ENCODE results near the gene SYT2. TPM values are rescaled to one million over a fixed set of nuclear protein-coding genes. Genes with fewer than 3 reads are reported as not detected.
"Not testable (repeated sequence)": the region's sequence is repeated elsewhere in the genome, so short reads cannot be mapped to it uniquely, and the experiment has no call there.

SYT2 gene
- total and polyA plus RNA-seq, 4 donors, result 0.03 to 0.09 (median 0.05) TPM; not detected in 1

- Histone ChIP-seq H3K36me3 (ENCODE audit: control insufficient read depth in 1 of 2, insufficient read depth in 2 of 2, low read length in 1 of 2) (no peaks in the 10 kb centered on the region), H3K9me3 (ENCODE audit: control insufficient read depth, low read length) (no peaks in the 10 kb centered on the region), H3K27ac (ENCODE audit: low read depth in 1 of 2, low read length in 2 of 2) (peak overlapping the region in 1 of 2 donors; percentile 38), H3K4me3 (ENCODE audit: low read length in 2 of 2) (no peak overlapping the region), H3K4me1 (ENCODE audit: control insufficient read depth in 1 of 2, insufficient read depth in 2 of 2, low read length in 2 of 2) (no peaks in the 10 kb centered on the region), H3K27me3 (ENCODE audit: control insufficient read depth in 1 of 2, insufficient read depth in 2 of 2, low read length in 1 of 2) (no peaks in the 10 kb centered on the region)
- WGBS, 2 donors, result 2 to 6% methylated on average over 7 of the region's 7 CpGs
- DNase-seq (peak; percentile 84 to 89), ATAC-seq (ENCODE audit: low FRiP score) (peak; percentile 83)
- intact Hi-C loops (cut with DNase I), result loop anchor here in 1 of 2 donors (10.0 kb wide), 2 partner anchors 48 to 158 kb away; no protein-coding TSS in a partner anchor
Measured at GRCh38 chr1:202623075-202623474, 87.2 kb downstream of the SYT2 start.

- Histone ChIP-seq H3K4me3 (ENCODE audit: low read length in 2 of 2) (no peak overlapping the region), H3K36me3 (ENCODE audit: control insufficient read depth in 1 of 2, insufficient read depth in 2 of 2, low read length in 1 of 2) (no peaks in the 10 kb centered on the region), H3K27me3 (ENCODE audit: control insufficient read depth in 1 of 2, insufficient read depth in 2 of 2, low read length in 1 of 2) (no peaks in the 10 kb centered on the region), H3K9me3 (ENCODE audit: control insufficient read depth, low read length) (no peaks in the 10 kb centered on the region), H3K4me1 (ENCODE audit: control insufficient read depth in 1 of 2, insufficient read depth in 2 of 2, low read length in 2 of 2) (no peaks in the 10 kb centered on the region), H3K27ac (ENCODE audit: low read depth in 1 of 2, low read length in 2 of 2) (no peak overlapping the region)
- DNase-seq (peak; percentile 10 to 50), ATAC-seq (ENCODE audit: low FRiP score) (no peak)
- 92% methylated on average over 8 of the region's 8 CpGs for WGBS, 2 donors
- intact Hi-C loops (cut with DNase I), result loop anchor here in 1 of 2 donors (10.0 kb wide), 2 partner anchors 48 to 158 kb away; no protein-coding TSS in a partner anchor
Measured at GRCh38 chr1:202622388-202622787, 87.9 kb downstream of the SYT2 start.

GRCh38 chr1:202621446-202621845, 88.8 kb downstream of the SYT2 start:
- ATAC-seq (ENCODE audit: low FRiP score) (no peak), DNase-seq (peak in 1 of 2 donors; percentile 59)
- no peaks in the 10 kb centered on the region for H3K27me3 ChIP-seq (ENCODE audit: control insufficient read depth in 1 of 2, insufficient read depth in 2 of 2, low read length in 1 of 2)
- no peak overlapping the region for H3K27ac ChIP-seq (ENCODE audit: low read depth in 1 of 2, low read length in 2 of 2)
- H3K4me3 ChIP-seq (ENCODE audit: low read length in 2 of 2), result no peak overlapping the region
- WGBS, 2 donors, result 95 to 98% methylated on average over 3 of the region's 3 CpGs
- intact Hi-C loops (cut with DNase I), result loop anchor here in 1 of 2 donors (10.0 kb wide), 2 partner anchors 47 to 157 kb away; no protein-coding TSS in a partner anchor
- no peaks in the 10 kb centered on the region for H3K9me3 ChIP-seq (ENCODE audit: control insufficient read depth, low read length)
- H3K4me1 ChIP-seq (ENCODE audit: control insufficient read depth in 1 of 2, insufficient read depth in 2 of 2, low read length in 2 of 2), result no peaks in the 10 kb centered on the region
- H3K36me3 ChIP-seq (ENCODE audit: control insufficient read depth in 1 of 2, insufficient read depth in 2 of 2, low read length in 1 of 2), result no peaks in the 10 kb centered on the region

GRCh38 chr1:202620036-202620435, 90.2 kb downstream of the SYT2 start:
- H3K4me1 ChIP-seq (ENCODE audit: control insufficient read depth in 1 of 2, insufficient read depth in 2 of 2, low read length in 2 of 2); H3K36me3 ChIP-seq (ENCODE audit: control insufficient read depth in 1 of 2, insufficient read depth in 2 of 2, low read length in 1 of 2); H3K27ac ChIP-seq (ENCODE audit: low read depth in 1 of 2, low read length in 2 of 2); ATAC-seq (ENCODE audit: low FRiP score); H3K4me3 ChIP-seq (ENCODE audit: low read length in 2 of 2); H3K27me3 ChIP-seq (ENCODE audit: control insufficient read depth in 1 of 2, insufficient read depth in 2 of 2, low read length in 1 of 2); H3K9me3 ChIP-seq (ENCODE audit: control insufficient read depth, low read length): not testable (repeated sequence)
- intact Hi-C loops (cut with DNase I), result loop anchor here in 1 of 2 donors (10.0 kb wide), 2 partner anchors 45 to 155 kb away; no protein-coding TSS in a partner anchor
- 83 to 91% methylated on average over 1 to 2 of the region's 2 CpGs for WGBS, 2 donors
- peak in 1 of 2 donors; percentile 31 for DNase-seq

GRCh38 chr1:202619505-202619904, 90.7 kb downstream of the SYT2 start:
- Histone ChIP-seq H3K27me3 (ENCODE audit: control insufficient read depth in 1 of 2, insufficient read depth in 2 of 2, low read length in 1 of 2) (no peaks in the 10 kb centered on the region), H3K4me3 (ENCODE audit: low read length in 2 of 2) (no peak overlapping the region), H3K9me3 (ENCODE audit: control insufficient read depth, low read length) (no peaks in the 10 kb centered on the region), H3K27ac (ENCODE audit: low read depth in 1 of 2, low read length in 2 of 2) (no peak overlapping the region), H3K36me3 (ENCODE audit: control insufficient read depth in 1 of 2, insufficient read depth in 2 of 2, low read length in 1 of 2) (no peaks in the 10 kb centered on the region), H3K4me1 (ENCODE audit: control insufficient read depth in 1 of 2, insufficient read depth in 2 of 2, low read length in 2 of 2) (peaks cover 0 to 6% of the 10 kb centered on the region in 2 donors)
- 83 to 92% methylated on average over 2 of the region's 2 CpGs for WGBS, 2 donors
- DNase-seq (peak in 1 of 2 donors; percentile 10), ATAC-seq (ENCODE audit: low FRiP score) (no peak)
- intact Hi-C loops (cut with DNase I), result no loop called here

- H3K4me1 ChIP-seq (ENCODE audit: control insufficient read depth in 1 of 2, insufficient read depth in 2 of 2, low read length in 2 of 2); intact Hi-C loops (cut with DNase I); ATAC-seq (ENCODE audit: low FRiP score); H3K36me3 ChIP-seq (ENCODE audit: control insufficient read depth in 1 of 2, insufficient read depth in 2 of 2, low read length in 1 of 2); H3K27me3 ChIP-seq (ENCODE audit: control insufficient read depth in 1 of 2, insufficient read depth in 2 of 2, low read length in 1 of 2); H3K4me3 ChIP-seq (ENCODE audit: low read length in 2 of 2); H3K9me3 ChIP-seq (ENCODE audit: control insufficient read depth, low read length): not testable (repeated sequence)
- WGBS, 2 donors, result 39 to 49% methylated on average over 11 of the region's 11 CpGs
- peak in 1 of 2 donors; percentile 51 for DNase-seq
- peak overlapping the region in 1 of 2 donors; percentile 43 for H3K27ac ChIP-seq (ENCODE audit: low read depth in 1 of 2, low read length in 2 of 2)
Measured at GRCh38 chr1:202619012-202619411, 91.2 kb downstream of the SYT2 start.

GRCh38 chr1:202616355-202616915, 93.8 kb downstream of the SYT2 start:
- Histone ChIP-seq H3K36me3 (ENCODE audit: control insufficient read depth in 1 of 2, insufficient read depth in 2 of 2, low read length in 1 of 2) (no peaks in the 10 kb centered on the region), H3K27me3 (ENCODE audit: control insufficient read depth in 1 of 2, insufficient read depth in 2 of 2, low read length in 1 of 2) (no peaks in the 10 kb centered on the region), H3K9me3 (ENCODE audit: control insufficient read depth, low read length) (no peaks in the 10 kb centered on the region), H3K4me3 (ENCODE audit: low read length in 2 of 2) (no peak overlapping the region), H3K4me1 (ENCODE audit: control insufficient read depth in 1 of 2, insufficient read depth in 2 of 2, low read length in 2 of 2) (peaks cover 0 to 6% of the 10 kb centered on the region in 2 donors), H3K27ac (ENCODE audit: low read depth in 1 of 2, low read length in 2 of 2) (peak overlapping the region in 1 of 2 donors; percentile 87)
- intact Hi-C loops (cut with DNase I), result no loop called here
- peak in 1 of 2 donors; percentile 58 for DNase-seq
- ATAC-seq (ENCODE audit: low FRiP score), result no peak
- WGBS, 2 donors, result 91 to 93% methylated on average over 13 of the region's 13 CpGs

- WGBS, 2 donors, result 21 to 23% methylated on average over 11 of the region's 11 CpGs
- intact Hi-C loops (cut with DNase I), result no loop called here
- H3K4me1 ChIP-seq (ENCODE audit: control insufficient read depth in 1 of 2, insufficient read depth in 2 of 2, low read length in 2 of 2), result peaks cover 0 to 6% of the 10 kb centered on the region in 2 donors
Measured at GRCh38 chr1:202615501-202616354, 94.5 kb downstream of the SYT2 start.

More at GRCh38 chr1:202615501-202616354, 94.5 kb downstream of the SYT2 start:
- peak; percentile 64 for ATAC-seq (ENCODE audit: low FRiP score)
- Histone ChIP-seq H3K9me3 (ENCODE audit: control insufficient read depth, low read length) (no peaks in the 10 kb centered on the region), H3K4me3 (ENCODE audit: low read length in 2 of 2) (no peak overlapping the region), H3K27me3 (ENCODE audit: control insufficient read depth in 1 of 2, insufficient read depth in 2 of 2, low read length in 1 of 2) (no peaks in the 10 kb centered on the region), H3K36me3 (ENCODE audit: control insufficient read depth in 1 of 2, insufficient read depth in 2 of 2, low read length in 1 of 2) (no peaks in the 10 kb centered on the region), H3K27ac (ENCODE audit: low read depth in 1 of 2, low read length in 2 of 2) (peak overlapping the region; percentile 64 to 87)
- peak; percentile 79 to 83 for DNase-seq
